GM21447 (cell line): ENCODE measurements around the gene LRRC26.
"Not testable (repeated sequence)": the region's sequence is repeated elsewhere in the genome, so short reads cannot be mapped to it uniquely, and the experiment has no call there.

Experiments used
- ATAC-seq: cut with Tn5 transposase; IDR thresholded peaks from one replicate; pipeline ENCODE4 v1.9.1; 2021; ENCODE audit not compliant: unreplicated experiment

LRRC26 gene

DNA sequence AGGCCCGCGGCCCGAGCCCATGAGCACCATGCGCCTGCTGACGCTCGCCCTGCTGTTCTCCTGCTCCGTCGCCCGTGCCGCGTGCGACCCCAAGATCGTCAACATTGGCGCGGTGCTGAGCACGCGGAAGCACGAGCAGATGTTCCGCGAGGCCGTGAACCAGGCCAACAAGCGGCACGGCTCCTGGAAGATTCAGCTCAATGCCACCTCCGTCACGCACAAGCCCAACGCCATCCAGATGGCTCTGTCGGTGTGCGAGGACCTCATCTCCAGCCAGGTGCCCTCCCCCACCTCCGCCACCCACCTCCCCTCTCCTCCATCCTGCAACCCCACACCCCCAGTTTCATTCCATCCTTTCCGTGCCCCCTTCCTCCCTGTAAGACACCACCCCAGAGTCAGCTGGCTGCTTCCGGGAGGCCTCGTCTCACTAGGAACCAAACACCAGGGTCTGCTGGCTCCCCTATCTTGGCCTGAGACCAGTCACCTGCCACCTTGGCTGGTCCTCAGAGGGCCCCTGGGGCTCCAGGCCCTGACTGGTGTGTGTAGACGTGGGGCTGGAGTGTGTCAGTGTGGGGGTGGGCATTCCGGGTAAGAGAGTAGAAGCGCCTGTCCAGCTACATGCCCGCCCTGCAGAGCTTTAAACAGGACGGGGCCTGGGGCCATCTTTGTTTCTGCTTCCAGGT is 30.2 kb downstream of the LRRC26 start:
- ATAC-seq = no peak

DNA sequence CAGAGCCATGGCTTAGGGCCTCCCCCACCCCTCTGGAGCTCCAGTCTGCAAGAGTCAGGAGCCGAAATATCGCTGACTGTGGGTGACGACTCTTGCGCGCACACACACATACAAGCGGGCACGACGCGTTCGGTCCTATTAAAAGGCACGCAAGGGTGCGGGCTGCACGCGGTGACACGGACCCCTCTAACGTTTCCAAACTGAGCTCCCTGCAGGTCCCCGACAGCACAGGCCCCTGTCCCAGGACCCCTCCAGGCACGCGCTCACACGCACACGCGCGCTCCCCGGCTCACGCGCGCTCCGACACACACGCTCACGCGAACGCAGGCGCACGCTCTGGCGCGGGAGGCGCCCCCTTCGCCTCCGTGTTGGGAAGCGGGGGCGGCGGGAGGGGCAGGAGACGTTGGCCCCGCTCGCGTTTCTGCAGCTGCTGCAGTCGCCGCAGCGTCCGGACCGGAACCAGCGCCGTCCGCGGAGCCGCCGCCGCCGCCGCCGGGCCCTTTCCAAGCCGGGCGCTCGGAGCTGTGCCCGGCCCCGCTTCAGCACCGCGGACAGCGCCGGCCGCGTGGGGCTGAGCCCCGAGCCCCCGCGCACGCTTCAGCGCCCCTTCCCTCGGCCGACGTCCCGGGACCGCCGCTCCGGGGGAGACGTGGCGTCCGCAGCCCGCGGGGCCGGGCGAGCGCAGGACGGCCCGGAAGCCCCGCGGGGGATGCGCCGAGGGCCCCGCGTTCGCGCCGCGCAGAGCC is 31.0 kb downstream of the LRRC26 start, which contains the start of gene GRIN1:
TSS of gene GRIN1 (plus strand) at position 433 of the 746 bp plus-strand sequence. CDS start 333 bp downstream, outside the sequence.
- ATAC-seq = no peak

DNA sequence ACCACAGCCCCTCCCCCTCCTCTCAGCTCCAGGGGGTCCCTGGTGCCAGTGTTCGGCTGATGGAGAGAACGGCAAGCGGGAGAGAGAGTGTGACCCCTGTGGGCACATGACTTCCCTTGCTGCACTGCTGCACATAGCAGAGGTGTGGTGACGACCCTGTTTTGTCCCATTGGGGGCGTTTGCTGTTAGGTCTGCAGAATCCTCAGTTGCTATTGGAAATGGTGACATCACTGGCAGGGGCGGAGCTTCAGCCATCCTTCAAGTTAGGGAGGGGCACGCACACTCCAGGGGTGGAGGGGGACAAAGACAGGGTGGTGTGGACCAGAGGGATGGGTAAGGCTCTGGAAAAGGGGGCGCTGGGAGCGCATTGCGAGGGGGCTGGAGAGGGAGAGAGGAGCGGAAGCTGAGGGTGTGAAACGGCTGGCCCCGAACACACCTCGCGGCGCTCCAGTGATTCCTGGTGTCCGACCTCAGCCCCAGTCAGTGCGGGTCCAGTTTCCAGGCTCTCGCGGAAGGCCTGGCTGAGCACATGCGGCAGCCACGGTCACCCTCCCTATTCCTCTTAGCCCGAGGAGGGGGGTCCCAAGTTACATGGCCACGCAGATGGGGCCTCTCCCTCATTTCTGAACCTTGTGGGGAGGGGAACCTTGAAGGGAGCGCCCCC is 31.7 kb downstream of the LRRC26 start:
- ATAC-seq = no peak

DNA sequence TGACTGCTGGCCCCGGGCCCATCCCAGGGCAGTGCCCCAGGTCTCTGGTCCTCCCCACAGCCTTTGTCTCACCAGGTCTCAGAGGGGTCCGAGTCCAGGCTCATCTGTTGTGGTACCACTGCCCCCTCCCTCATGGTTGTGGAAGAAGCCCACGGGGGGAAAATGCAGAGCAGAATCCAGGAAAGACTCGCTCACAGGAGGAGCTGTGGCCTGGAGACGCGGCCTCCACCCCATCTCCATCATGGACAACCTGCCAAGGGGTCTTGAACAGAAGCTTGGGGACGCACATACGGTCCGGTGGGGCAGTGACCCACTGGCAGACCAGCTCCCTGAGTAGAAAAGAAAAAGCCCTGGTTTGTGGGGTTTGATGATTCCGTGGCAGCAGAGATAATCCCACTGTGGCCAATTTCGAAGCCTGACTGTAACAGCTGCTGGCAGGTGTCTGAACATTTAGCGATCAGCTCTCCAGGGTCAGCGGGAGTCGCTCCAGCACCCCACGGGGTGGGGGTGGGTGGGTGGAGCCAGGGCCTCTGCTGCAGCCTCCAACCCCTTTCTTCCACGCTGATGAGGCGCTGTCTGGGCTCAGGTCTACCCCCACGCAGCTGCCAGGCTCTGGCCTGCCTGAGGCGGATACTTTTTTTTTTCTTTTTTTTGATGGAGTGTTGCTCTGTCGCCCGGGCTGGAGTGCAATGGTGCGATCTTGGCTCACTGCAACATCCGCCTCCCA is 32.8 kb downstream of the LRRC26 start:
- ATAC-seq = no peak

DNA sequence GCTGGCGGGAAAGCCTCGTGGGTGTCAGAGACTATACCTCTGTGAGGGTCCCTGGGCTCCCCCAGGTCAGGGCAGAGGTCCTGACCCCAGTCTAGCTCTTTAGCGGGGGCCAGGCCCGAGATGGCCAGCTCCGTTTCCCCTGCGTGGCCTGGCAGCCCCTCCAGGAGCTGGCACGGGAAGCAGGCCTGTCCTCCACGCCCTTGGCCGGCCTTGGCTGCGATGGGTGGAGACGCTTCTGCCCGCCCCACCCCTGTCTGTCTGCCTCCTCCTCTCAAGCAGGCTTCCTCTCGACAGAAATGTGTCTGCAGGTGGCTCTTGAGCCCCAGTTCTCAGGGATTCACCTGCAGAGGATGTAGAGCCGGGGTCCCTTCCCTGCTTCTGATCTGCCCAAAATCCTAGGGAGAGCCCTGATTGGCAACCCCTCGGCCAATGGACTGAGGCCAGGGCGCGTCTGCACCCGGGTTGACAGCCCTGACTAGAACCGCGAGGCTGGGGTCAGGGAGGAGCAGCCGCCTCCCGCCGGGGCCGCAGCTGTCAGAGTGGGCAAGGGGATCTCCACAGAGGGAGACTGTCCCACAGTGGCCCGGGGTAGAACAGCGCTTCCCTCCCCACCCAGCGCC is 33.5 kb downstream of the LRRC26 start:
- no peak for ATAC-seq

DNA sequence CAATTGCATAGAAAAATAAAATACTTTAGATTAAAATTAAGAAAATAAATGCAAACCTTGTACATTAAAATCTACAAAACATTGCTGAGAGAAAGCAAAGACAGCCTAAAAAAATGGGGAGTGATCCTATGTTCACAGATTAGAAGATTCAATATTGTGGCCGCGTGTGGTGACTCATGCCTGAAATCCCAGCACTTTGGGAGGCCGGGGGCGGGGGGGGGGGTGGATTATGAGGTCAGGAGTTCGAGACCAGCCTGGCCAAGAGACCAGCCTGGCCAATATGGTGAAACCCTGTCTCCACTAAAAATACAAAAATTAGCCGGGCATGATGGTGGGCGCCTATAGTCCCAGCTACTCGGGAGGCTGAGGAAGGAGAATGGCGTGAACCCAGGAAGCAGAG is 34.7 kb downstream of the LRRC26 start:
- ATAC-seq = not testable (repeated sequence)

DNA sequence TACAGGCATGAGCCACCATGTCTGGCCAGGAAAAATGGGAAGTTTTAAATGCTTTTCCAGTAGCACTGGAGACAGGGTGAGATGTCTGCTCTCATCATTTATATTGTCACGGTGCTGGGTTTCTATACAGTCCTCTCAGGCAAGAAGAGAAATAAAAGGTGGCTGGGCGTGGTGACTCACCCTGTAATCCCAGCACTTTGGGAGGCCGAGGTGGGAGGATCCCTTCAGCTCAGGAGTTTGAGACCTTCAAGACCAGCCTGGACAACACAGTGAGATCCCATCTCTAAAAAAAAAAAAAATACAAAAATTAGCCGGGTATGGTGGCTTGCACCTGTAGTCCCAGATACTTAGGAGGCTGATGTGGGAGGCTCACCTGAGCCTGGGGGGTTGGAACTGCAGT is 35.7 kb downstream of the LRRC26 start:
- no peak for ATAC-seq

DNA sequence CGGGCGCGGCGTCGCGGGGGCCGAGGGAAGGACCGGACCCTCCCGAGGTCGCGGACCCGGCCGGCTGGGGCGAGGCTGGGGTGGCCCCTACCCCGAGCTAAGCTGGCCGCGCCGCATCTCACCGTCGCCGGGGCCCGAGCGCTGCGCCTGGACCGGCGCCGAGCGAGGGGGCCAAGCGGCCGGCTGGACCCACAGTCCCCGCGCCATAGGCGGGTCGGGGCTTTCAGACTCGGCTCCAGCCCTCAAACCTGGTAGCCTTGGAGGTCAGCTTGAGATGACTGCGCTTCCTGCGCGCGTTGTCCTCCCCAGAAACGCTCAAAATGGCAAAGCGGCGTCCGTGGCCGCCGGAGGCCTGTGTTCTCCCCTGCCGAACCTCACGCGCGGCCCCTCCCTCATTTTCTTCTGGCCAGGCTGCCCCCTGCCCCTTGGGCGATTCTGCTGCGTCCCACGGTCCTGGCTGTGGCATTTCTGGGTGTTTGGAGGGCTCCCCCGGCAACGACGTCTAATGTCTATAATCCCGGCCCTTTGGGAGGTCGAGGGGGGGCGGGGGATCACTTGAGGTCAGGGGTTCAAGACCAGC is 39.6 kb downstream of the LRRC26 start:
- ATAC-seq = peak; percentile 5

DNA sequence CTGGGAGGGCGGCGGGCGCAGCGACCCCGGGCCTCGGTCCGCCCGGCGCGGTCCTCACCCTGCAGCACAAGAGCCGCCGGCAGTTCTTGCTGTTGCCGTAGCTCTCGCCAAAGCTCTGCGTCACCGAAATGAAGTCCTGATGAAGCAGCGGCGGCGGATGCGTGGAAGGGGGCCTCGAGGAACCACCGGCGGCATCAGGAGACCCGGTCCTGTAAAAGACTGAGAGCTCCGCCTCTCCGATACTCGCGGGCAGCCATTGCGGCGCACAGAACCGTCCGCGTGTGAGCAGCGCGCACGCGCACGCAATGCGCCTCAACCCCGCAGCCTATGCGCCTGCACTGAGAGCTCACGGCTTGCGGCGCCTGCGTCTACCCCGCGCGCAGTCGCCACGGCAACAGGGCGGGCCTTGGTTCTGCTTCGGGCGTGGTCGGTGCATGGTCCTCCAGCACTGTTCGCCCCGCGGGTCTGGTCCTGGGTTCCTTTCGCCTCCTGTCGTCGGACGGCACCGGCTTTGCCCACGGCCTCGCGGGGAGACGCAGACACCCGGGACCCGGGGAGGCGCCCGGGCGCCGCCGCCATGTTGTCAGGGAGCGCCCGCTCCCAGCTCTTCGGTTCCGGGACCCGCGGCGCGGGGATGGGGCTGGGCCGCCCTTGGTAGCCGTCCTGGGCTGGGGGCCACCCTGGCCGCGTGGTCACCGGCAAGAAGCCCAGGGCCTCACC is 40.2 kb downstream of the LRRC26 start:
- ATAC-seq = peak; percentile 69

DNA sequence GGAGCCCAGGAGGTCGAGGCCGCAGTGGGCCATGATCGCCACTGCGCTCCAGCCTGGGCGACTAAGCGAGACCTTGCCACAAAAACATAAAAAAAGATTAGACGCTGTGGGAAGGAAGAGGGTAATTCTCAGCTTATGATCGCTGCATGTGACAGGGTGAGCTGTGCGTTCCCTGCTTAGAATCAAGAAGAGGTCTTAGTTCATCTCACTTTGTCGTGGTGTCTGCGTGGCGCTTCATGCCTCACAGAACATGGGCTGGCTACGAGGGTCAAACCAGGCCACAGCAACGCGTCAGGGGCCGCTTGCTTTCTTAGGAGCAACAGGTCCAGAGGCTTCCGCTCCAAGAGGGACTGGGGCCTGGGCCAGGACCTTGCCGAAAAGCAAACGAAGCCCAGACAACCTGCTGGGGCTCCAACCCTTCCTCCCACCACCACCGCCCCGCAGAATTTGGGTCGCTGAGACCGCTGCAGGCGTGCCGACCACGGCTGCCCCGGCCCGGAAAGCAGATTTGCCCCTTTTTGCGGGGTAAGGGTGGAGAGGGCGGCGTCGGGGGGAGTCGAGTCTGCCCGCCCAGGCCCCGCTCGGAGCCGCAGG is 40.9 kb downstream of the LRRC26 start:
- peak; percentile 3 for ATAC-seq

DNA sequence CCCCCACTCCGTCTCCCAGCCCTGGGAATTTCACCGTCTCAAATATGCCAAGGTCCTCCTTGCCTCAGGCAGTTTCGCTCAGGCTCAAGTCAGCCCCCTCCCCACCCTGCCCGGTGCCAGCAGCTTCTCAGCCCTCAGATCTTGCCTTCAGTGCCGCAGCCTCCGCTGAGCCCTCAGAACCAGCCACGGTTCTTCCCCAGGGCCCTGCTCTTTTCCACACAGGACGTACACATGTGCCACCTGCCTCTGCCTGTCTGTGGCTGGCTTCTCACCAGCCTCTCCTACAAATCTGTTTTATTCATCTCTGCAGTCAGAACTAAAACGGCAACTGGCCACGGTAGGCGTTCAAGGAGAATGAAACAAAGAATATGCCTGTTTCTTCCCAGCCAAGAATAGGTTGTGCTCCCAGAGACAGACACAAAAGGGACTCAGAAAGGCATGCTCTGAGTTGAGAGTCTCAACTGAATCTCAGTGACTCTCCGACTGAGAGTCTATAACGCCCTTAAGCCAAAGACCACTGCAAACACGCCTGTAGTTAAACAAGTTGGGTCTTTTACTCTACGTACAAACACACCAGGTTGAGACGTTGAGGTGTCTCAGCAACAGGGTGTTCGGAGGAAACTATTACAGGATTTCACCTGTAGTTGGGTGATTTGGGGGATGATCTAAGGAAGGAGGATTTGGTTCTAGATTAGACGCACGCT is 41.5 kb downstream of the LRRC26 start:
- no peak for ATAC-seq

DNA sequence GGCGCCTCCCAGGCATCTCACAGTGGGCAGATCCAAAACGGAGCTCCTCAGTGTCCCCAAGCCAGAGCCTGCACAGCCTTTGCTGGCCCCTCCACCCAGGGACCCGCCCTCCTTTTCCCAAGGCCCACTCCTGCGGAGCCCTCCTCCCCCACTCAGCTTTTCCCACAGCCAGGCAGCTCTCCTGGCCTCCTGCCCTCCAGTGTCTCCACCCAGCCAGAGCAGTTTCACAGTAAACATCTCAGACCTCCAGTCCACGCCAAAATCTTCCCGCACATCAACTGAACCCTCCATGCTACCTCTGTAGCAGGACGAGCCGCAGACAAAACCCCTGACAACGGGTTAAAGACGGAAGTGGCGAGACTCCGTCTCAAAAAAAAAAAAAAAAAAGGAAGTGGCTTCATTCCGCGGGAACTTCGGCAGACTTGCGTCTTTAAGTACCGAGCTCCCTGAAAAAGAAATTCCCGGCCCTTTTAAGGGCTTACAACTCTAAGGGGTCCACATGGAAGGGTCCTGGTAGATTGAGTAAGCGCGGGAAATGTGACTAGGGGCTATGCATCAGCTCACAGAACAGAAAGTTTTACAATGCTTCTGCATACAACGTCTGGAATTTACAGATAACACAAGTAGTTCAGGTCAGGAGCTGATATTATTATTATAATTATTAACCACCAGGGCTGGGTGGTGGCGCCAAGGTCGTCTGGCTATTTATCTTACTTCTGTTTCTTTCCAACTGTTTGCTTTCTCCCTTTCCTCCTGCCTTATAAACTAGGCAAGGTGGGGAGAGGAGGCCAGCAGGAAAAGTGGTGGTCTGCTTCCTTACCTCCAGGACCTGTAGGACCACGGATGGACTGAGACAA is 42.3 kb downstream of the LRRC26 start:
- no peak for ATAC-seq

DNA sequence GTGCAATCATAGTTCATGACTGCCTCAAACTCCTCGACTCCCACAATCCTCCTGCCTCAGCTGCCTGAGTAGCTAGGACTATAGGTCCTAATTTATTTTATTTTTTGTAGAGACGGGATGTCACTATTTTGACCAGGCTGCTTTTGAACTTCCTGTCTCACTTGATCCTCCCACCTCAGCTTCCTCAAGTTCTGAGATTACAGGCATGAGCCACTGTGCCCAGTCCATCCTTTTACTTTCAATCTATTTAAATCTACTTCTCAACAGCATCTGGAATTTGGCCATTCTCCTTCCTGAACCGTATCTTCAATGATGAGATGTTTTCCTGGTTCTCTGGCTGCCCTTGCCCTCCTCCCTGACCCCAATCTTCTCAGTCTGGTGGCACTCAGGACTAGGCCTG is 43.1 kb downstream of the LRRC26 start:
- no peak for ATAC-seq

DNA sequence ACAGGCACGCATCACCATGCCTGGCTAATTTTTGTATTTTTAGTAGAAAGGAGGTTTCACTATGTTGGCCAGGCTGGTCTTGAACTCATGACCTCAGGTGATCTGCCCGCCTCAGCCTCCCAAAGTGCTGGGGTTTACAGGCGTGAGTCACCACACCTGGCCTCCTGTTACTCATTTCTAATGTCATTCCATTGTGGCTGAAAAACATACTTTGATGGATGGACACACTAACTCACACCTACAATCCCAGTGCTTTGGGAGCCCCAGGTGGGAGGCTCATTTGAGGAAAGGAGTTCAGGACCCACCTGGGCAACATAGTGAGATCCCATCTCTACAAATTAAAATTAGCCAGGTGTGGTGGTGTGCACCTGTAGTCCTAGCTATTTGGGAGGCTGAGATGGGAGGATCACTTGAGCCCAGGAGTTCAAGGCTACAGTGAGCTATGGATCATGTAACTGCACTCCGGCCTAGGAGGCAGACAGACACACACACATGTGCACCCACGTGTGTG is 45.8 kb downstream of the LRRC26 start:
- ATAC-seq = not testable (repeated sequence)

DNA sequence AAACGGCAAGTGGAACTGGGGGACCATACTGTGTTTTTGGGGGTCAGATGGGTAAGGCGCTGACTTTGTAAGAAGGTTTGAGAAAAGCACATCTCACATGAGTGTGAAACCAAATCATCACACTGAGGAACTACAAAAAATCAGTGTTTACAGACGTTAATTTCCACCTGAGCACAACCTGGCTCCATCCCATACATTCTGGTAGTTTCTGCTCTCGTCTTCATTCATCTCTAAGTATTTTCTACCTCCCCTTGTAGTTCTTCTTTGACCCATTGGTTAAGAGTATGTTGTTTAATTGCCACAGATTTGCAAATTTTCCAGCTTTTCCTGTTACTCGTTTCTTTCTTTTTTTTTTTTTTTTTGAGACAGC is 46.4 kb downstream of the LRRC26 start:
- peak; percentile 54 for ATAC-seq

DNA sequence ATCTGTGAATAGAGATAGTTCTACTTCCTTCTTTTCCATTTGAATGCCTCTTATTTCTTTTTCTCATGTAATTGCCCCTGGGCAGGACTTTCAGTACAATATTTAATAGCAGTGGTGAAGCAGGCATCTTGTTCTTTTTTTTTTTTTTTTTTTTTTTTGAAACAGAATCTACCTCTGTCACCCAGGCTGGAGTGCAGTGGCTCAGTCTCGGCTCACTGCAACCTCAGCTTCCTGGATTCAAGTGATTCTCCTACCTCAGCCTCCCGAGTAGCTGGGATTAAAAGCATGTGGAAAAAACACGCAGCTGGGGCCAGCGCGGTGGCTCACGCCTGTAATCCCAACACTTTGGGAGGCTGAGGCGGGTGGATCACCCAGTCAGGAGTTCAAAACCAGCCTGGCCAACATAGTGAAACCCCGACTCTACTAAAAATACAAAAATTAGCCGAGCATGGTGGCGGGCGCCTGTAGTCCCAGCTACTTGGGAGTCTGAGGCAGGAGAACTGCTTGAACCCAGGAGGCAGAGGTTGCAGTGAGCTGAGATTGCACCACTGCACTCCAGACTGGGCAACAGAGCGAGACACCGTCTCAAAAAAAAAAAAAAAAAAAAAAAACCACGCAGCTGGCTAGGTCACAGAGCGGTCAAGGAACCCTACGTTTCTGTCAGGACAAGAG is 46.9 kb downstream of the LRRC26 start:
- not testable (repeated sequence) for ATAC-seq
